Ovary (tissue), 10 donors: ENCODE data around the gene PRMT3. TPM values are rescaled to one million over a fixed set of nuclear protein-coding genes. Genes with fewer than 3 reads are reported as not detected.

Source experiments
- DNase-seq, 5 donors: peaks; one replicate each; pipeline ENCODE4 v3.0.0-alpha.2; 2019 to 2020
- H3K27ac ChIP-seq, 2 donors: fragments of 200-600 bp; one replicate each; pipeline versions ENCODE4 v1.5.1 to v1.8.0; 2019 to 2022
- H3K27me3 ChIP-seq: fragments of 200-600 bp; one replicate; pipeline ENCODE4 v1.8.0; 2022
- H3K36me3 ChIP-seq: fragments of 200-600 bp; sonication (generic); one replicate; pipeline ENCODE4 v1.5.1; 2019
- H3K4me1 ChIP-seq: one replicate; pipeline ENCODE4 v1.8.1; 2013; ENCODE audit warnings: mild to moderate bottlenecking, moderate library complexity; ENCODE audit not compliant: insufficient read depth
- H3K4me3 ChIP-seq: fragments of 200-600 bp; sonication (generic); one replicate; pipeline ENCODE4 v1.5.1; 2017
- H3K9me3 ChIP-seq, 2 donors: fragments of 200-600 bp in 1 of 2; sonication (generic) in 1 of 2; one replicate each; pipeline versions ENCODE4 v1.5.1 to v1.8.1; 2013 to 2019; ENCODE audit warnings: mild to moderate bottlenecking in 1 of 2, moderate library complexity in 1 of 2
- EP300 ChIP-seq: sonication (generic); formaldehyde crosslinking; IDR thresholded peaks from one replicate; pipeline ENCODE4 v1.6.1; 2017; ENCODE audit warnings: antibody characterized with exemption
- POLR2A ChIP-seq: fragments of 450-650 bp; IDR thresholded peaks from one replicate; pipeline ENCODE4 v1.6.1; 2017; ENCODE audit warnings: antibody characterized with exemption, mild to moderate bottlenecking, moderate library complexity
- WGBS, 3 donors: extraction: QIAGEN DNeasy Blood & Tissue Kit in 1 of 3; methylation state at CpG; one replicate each; pipeline versions ENCODE4 v1.1.5 to v1.1.7; 2013 to 2017; 5-methylcytosine and 5-hydroxymethylcytosine counted together
- intact Hi-C, 4 donors: fragments of 100-400 bp; cut with DNase I; formaldehyde crosslinking; loops; one replicate each; pipeline versions ENCODE4 v1.11.0 to v1.15.1; 2022 to 2023
- long read RNA-seq, 3 donors: library from polyadenylated mRNA in 2 of 3; unstranded in 2 of 3; transcript quantifications; one replicate each; pipeline ENCODE4 v2.0.0 and lab custom pipeline, GENCODE V29; 2021 to 2026
- polyA plus RNA-seq, 2 donors: library from polyadenylated mRNA; stranded (reverse); fragments of 200-250 nt in 1 of 2; fragments of 350-450 nt in 1 of 2; fragmentation: Illumina TruSeq in 1 of 2; extraction: RNeasy Lipid Tissue Mini Kit (QIAGEN cat#74804) in 1 of 2; gene quantifications; one replicate each; pipeline ENCODE4 v1.2.3, GENCODE V29; 2013 to 2014
- total RNA-seq, 7 donors: library from RNA; depleted of rRNA in 2 of 7; stranded (reverse); fragments of >200 nt in 2 of 7; fragmentation: NEBNext Ultra II Directional in 3 of 7; extraction: Animal tissue kit (Norgen Biotek cat#: 25700) in 3 of 7; gene quantifications; one replicate each; pipeline versions ENCODE4 v1.1.0 to v1.2.4, GENCODE V29; 2016 to 2023
- TF ChIP-seq, protein P1 (sequence below), 3 donors: fragments of 450-650 bp in 2 of 3; fragments of 200-600 bp in 1 of 3; IDR thresholded peaks; one replicate each; pipeline versions ENCODE4 v1.5.1 to v1.8.0; 2016 to 2022; ENCODE audit warnings: antibody characterized with exemption in 3 of 3, mild to moderate bottlenecking in 1 of 3
- donor health status: DM: no; HTN: no; CAD: no; lungs with moderate emphysema.
- donor health status: DM: no; HTN: no; CAD: no.
- donor health status: Bipolar disorder and iron deficiency.
- donor health status: DM: yes; HTN: yes; CAD: no.
- donor health status: DM: no; HTN: no; CAD: no.
- donor health status: DM: yes; HTN: yes; CAD: no.

Gene PRMT3
- total RNA-seq (10 to 100 TPM; 12.6 to 21.2 (median 15.3) TPM), polyA plus RNA-seq (10 to 100 TPM in 1 of 2 donors, 1 to 10 TPM in 1; 8.5 to 10.0 TPM)
- long read RNA-seq, donor 1, transcript PRMT3-202 (16 exons, 2,653 nt), result major isoform, 19 of 41 reads
- long read RNA-seq, donor 1, partial matches to known transcripts, result 9 of 41 reads
- long read RNA-seq, donor 1, other reads (novel, unspliced or antisense), result 12 of 41 reads
- long read RNA-seq, donor 2, partial matches to known transcripts, result 0 of 4 reads
- long read RNA-seq, donor 2, other reads (novel, unspliced or antisense), result 0 of 4 reads
- long read RNA-seq, donor 3, transcript PRMT3-202 (16 exons, 2,653 nt), result major isoform, 24 of 36 reads
- long read RNA-seq, donor 3, partial matches to known transcripts, result 1 of 36 reads
- long read RNA-seq, donor 3, other reads (novel, unspliced or antisense), result 7 of 36 reads

- TF ChIP-seq, protein P1, sequence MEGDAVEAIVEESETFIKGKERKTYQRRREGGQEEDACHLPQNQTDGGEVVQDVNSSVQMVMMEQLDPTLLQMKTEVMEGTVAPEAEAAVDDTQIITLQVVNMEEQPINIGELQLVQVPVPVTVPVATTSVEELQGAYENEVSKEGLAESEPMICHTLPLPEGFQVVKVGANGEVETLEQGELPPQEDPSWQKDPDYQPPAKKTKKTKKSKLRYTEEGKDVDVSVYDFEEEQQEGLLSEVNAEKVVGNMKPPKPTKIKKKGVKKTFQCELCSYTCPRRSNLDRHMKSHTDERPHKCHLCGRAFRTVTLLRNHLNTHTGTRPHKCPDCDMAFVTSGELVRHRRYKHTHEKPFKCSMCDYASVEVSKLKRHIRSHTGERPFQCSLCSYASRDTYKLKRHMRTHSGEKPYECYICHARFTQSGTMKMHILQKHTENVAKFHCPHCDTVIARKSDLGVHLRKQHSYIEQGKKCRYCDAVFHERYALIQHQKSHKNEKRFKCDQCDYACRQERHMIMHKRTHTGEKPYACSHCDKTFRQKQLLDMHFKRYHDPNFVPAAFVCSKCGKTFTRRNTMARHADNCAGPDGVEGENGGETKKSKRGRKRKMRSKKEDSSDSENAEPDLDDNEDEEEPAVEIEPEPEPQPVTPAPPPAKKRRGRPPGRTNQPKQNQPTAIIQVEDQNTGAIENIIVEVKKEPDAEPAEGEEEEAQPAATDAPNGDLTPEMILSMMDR (IDR thresholded peaks at IDR 0.05), result peak; percentile 96 to 99 (median 99)
- TF ChIP-seq EP300, result no peak
- TF ChIP-seq POLR2A, result peak; percentile 91
- intact Hi-C loops, result loop anchor here in 1 of 4 donors (10.0 kb wide), 1 partner anchor 227 kb away; no protein-coding TSS in a partner anchor
- H3K4me3 ChIP-seq, result peak within 1 kb of the TSS; percentile 71
- peaks cover 3% of the 10 kb centered on the region for H3K36me3 ChIP-seq
- H3K27me3 ChIP-seq, result no peaks in the 10 kb centered on the region
- no peaks in the 10 kb centered on the region for H3K9me3 ChIP-seq
- peak; percentile 94 to 98 (median 96) for DNase-seq
- peak within 1 kb of the TSS; percentile 81 to 86 for H3K27ac ChIP-seq
- WGBS, 3 donors, result 0 to 1% (median 0%) methylated on average over 62 to 96 of the region's 96 CpGs
- peaks cover 2% of the 10 kb centered on the region for H3K4me1 ChIP-seq
Observed at GRCh38 chr11:20387261-20388095, at the start of gene PRMT3. TSS of gene PRMT3 (plus strand) at chr11:20387716. CDS start at chr11:20387747, 31 bp downstream.

DNA sequence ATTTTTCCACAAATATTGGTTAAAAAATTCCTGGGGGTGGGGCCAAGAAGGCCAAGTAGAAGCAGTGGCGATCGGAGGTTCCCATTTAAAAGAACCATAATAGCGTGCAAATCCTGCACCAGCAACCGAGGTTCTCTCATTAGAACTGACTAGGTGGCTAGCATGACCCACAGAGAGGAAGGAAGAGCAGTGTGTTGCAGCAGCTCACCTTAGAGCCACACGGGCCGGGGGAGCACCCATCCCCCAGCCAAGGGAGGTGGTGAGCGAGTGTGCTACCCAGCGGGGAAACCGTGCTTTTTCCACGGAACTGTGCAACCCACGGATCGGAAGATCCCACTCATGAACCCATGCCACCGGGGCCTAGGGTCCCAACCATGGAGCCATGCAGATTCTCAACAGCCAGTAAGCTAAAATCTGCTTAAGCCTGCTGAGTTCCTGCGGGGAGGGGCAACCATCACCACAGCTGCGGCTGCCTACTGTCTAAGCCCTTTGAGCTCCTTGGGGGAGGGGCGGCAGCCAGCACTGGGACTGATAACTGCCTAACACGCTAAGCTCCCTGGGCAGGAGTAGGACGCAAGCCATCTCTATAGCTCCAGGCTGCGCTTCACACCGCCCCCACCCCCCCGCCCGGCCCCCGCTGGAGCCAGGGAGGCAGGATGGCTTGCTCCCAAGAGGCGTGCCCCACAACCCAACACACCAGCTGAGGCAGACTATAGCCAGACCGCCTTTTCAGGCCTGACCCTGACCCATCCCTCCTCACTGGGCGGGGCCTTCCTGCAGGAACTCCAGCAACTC, 45.0 kb upstream of the PRMT3 start:
- Histone ChIP-seq H3K36me3 (no peaks in the 10 kb centered on the region), H3K27me3 (no peaks in the 10 kb centered on the region), H3K27ac (no peak overlapping the region), H3K4me3 (no peak overlapping the region), H3K9me3 (no peaks in the 10 kb centered on the region), H3K4me1 (no peaks in the 10 kb centered on the region)
- 20 to 33% (median 25%) methylated on average over 17 to 26 of the region's 26 CpGs for WGBS, 3 donors
- DNase-seq, result no peak
- intact Hi-C loops, result loop anchor here in 1 of 4 donors (5.0 kb wide), 1 partner anchor 1245 kb away; no protein-coding TSS in a partner anchor
- no peak for TF ChIP-seq EP300
- TF ChIP-seq POLR2A, result no peak
- TF ChIP-seq, protein P1 (IDR thresholded peaks at IDR 0.05), result no peak

GRCh38 chr11:20351136-20351535, 36.4 kb upstream of the PRMT3 start:
- no peak overlapping the region for H3K4me3 ChIP-seq
- TF ChIP-seq, protein P1 (IDR thresholded peaks at IDR 0.05), result no peak
- TF ChIP-seq EP300 (no peak), POLR2A (no peak)
- no peak overlapping the region for H3K27ac ChIP-seq
- 76 to 83% (median 80%) methylated on average over 7 of the region's 7 CpGs for WGBS, 3 donors
- no peak for DNase-seq
- no peaks in the 10 kb centered on the region for H3K27me3 ChIP-seq
- intact Hi-C loops, result loop anchor here in 2 of 4 donors (10.0 kb wide), 3 partner anchors 216 to 786 kb away; no protein-coding TSS in a partner anchor
- H3K4me1 ChIP-seq, result no peaks in the 10 kb centered on the region
- H3K36me3 ChIP-seq, result no peaks in the 10 kb centered on the region
- no peaks in the 10 kb centered on the region for H3K9me3 ChIP-seq
